Medulla oblongata (tissue), 1 donor: ENCODE data around the gene NELFB.
A peak's percentile ranks its signal among the peaks of the same experiment; 100 is the strongest.

Experiments
- DNase-seq: peaks from one replicate; pipeline ENCODE4 v3.0.0-alpha.2; 2015; ENCODE audit errors: extremely low spot score

Gene NELFB

DNA sequence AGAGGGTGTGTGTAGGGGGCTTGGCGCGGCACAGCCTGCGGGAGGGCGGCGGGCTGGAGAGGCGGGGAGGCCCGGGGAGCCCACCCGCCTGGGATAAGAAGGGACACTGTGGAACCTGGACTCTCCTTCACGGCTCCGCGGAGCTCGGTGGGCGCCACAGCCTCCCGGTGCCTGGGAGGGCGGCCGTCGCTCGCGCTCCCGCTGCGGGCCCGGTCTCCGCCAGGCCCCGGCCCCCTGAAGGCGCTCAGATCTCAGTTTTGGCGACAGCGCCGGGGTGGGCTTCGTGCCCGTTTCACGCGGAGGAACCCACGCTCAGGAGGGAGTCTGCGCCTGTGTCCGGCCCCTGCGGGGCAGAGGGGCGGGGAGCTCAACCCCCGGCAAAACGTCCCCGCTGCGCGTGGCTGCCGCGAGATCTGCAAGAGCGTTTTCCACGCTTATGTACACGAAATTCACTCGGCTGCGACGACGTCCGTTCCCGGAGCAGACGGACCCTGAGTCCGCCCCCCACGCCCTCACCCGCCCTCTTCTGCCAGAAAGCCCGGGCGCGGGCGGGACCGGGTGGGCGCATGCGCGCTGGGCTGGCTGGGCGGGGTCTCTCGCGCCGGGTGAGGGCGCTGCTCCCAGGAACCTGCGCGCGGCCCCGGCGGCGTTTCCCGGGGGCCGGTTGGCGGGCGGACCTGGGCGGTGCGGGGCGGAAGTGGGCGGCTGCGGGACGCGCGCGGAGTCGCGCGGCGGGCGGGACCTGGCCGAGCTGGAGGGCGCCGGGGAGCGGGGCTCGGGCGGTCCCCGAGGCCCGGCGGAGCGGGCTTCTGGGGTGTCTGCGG is at the start of gene NELFB:
NELFB (plus strand) TSS at position 704 of the 824 bp plus-strand sequence.
- peak; percentile 91 for DNase-seq

DNA sequence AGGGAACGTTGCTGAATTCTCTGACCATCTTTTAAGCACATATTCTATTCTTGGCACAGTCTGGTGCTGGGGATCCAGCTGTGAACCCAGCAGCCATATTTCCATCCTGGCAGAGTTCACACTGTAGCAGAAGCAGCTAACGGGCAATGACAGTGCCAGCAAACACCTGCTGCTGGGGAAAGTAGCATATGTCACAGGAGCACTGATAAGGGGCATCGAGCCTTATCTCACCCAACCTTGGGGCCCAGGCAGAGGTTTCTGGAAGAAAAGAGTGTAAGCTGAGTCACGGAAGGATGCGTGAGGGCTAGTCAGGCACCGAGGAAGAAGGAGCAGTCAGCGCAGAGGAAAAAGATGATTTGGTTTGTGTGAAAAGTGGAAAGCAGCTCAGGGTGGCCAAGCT is 48.5 kb upstream of the NELFB start:
- DNase-seq = no peak

DNA sequence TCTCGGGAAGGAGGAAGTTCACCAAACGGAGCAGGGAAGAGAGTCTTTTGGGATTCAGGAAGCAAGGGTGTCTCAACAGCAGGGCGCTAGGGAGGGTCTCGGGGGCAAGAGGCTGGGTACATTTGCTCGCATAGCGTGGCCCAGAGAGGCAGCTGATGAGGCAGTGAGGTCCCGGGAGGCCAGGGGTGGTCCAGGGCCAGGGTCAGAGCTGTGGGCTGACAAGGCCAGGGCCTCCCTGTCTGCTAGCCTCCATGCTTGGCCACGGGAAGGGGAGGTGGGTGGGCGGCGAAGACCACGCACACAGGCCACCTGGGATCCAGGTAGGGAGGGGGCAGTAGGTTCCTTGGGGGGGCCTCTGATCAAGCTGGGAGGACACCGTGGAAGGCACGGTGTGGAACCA is 43.6 kb upstream of the NELFB start:
- no peak for DNase-seq

DNA sequence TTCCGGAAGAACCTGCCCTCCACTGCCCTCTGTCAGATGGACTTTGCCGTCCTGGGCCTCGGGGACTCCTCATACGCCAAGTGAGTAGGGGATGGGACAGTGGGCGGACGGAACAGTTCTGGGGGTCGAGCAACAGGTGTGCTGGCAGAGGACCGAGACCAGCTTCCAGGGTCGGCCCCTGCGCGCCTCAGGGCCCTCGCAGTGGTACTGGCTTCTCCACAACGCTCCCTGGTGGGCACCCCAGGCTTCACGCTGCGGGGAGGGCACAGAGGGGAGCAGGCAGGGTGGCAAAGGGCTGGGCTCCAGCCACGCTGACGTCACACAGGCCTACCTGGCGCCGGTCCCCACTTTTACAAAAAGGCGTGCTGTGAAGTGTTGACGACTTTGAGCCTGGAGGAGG is 42.6 kb upstream of the NELFB start:
- no peak for DNase-seq

DNA sequence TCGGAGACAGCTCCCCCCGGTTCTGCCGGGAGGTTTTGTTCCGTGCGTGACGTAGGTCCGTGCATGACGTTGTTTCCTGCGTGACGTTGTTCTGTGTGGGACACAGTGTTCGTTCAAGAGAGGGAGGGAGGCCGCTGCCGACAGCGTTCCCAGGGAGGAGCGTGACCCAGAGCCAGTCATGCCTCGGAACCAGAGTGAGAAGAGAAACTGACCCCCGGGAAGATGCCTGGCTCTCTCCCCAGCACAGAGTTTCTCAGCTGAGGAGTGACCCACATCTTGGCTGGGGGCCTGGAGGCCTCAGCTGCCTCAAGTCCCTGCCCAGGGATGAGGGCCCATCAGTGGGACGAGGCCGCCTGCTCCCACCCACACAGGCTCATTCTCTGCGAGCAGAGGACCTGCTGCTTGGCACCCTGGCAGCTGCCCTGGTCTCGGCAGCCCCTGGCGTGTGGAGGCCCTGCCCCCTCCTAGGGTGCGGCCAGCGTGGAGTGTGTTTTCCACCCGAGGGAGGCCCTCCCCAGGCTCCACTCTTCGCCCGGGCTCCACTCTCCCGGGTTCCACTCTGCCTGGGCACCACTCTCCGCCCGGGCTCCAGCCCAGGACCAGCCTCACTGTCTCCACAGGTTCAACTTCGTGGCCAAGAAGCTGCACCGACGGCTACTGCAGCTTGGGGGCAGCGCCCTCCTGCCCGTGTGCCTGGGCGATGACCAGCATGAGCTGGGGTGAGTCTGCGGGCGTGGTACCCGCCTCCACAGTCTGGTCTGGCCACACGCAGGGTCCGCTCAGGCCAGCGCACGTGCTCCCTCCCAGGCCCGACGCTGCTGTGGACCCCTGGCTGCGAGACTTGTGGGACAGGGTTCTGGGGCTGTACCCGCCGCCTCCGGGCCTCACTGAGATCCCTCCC is 41.7 kb upstream of the NELFB start:
- peak; percentile 76 for DNase-seq

DNA sequence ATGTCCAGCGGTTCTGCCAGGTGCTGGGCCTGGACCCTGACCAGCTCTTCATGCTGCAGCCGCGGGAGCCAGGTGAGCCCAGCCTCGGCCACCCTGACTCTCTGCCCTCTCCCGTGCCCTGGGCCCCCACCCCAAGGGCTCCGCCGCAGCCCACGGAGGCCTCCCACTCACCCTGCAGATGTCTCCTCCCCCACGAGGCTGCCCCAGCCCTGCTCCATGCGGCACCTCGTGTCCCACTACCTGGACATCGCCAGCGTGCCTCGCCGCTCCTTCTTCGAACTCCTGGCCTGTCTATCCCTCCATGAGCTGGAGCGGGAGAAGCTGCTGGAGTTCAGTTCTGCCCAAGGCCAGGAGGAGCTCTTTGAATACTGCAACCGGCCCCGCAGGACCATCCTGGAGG is 40.5 kb upstream of the NELFB start:
- DNase-seq = no peak

DNA sequence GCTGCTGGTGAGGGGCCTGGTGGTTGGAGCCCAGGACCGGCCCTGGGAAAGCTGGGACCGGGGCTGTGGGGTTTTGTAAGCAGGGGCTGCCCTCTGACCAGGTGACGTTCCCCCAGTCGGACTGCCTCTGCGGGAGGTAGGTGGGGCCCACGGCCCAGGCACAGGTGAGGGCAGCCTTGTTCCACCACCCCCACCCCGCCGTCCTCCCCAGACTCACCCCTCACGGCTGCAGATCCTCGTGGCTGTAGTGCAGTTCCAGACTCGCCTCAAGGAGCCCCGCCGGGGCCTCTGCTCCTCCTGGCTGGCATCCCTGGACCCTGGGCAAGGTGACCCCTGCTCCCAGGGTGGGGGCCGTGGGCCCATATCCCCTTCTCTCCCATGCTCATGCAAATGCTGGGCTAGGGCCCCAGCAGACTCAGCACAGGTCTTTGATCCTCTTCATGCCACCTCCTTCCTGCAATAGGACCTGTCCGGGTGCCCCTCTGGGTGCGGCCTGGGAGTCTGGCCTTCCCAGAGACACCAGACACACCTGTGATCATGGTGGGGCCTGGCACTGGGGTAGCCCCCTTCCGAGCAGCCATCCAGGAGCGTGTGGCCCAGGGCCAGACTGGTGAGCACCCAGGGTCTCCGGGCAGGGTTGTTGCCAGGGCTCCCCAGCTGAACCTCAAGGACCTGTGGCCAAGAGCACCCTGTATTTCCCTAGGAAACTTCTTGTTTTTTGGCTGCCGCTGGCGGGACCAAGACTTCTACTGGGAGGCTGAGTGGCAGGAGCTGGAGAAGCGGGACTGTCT is 39.7 kb upstream of the NELFB start:
- DNase-seq = no peak

DNA sequence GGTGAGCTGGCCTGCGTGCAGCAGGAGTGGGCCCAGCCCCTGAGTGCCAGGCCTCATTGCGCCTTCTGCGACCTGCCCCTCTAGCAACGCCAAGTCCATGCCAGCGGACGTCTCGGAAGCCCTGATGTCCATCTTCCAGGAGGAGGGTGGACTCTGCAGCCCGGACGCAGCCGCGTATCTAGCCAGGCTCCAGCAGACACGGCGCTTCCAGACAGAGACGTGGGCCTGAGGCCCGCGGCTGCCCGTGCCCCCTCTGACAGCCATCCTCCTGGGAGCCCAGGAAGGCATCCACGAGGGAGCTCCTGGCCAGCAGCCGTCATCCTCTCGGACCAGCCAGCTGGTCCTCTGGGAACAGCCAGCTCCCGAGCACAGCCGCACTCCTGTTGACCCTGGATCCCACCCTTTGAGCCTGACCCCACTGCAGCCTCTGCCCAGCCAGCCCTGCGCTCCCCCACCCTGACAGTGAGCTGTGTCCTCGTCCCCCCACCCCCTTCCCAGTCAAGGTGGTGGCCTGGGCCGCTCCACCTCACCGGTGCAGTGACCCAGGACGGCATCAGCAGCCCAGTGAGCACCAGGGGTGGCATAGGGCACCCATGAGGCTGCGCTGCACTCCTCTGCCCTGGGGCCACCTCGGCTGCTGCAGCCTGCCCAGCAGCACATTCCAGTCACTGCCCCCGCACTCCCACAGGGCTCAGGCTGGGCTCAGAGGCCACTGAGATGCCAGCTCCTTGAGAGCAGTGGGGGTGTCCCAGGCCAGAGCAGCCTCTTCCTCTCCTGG is 38.8 kb upstream of the NELFB start:
- no peak for DNase-seq

DNA sequence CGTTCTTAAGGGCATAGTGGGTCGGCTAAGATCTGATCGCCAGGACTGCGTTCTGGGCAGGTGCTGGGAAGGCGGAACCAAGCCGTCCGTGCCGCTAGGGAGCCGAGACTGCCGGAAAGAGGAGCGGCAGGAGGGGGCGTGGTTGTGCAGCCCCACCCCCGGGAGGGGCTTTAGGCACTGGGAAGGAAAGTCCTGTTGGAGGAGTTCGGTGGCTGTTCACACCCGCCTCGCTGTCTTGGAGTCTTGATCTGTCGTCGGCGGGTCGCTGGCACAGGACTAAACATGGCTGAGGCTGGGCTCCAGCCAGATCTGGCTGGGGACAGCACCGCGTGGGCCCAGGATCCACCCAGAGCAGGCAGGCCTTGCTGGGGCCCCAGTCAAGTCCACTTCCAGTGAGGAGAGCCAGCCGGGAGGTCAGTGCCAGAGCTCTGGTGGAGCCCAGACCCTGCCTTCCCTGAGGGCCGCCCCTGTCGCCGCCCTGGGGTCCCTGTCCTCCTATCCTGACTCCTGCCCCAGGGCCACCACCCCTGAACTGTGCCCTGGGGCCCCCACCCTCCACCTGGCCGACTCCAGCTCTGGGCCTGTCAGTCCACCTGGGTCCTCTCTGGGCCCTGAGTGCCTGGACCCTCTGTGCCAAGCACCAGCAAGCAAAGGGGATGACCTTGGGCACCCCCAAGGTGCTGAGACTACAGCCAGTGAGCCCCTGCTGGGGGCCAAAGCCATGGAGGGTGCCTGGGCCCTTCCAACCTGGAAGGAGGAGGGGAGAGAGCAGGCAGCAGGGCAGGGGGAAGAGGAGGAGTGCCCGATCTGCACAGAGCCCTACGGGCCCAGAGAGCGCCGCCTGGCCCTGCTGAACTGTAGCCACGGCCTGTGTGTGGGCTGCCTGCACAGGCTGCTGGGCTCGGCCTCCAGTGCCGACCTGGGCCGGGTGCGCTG is 37.6 kb upstream of the NELFB start:
- DNase-seq = no peak

DNA sequence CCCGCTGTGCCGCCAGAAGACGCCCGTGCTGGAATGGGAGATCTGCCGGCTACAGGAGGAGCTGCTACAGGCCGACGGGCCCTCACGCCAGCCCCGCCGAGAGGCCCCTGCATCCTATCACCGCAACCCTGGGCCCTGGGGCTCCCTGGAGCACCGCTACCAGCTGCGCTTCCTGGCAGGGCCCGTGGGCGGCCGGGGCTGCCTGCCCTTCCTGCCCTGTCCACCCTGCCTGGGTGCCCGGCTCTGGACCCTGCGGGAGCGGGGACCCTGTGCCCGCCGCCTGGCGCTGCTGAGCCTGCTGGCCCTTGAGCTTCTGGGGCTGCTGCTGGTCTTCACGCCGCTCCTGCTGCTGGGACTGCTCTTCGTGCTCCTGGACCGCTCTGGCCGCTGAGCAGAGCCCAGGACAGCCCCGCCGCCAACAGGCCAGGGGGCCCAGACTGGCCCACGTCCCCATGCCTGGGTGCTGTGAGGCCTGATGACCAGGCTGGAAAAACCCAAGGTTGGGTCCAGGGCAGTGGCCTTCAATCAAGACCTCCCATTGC is 36.8 kb upstream of the NELFB start:
- no peak for DNase-seq

DNA sequence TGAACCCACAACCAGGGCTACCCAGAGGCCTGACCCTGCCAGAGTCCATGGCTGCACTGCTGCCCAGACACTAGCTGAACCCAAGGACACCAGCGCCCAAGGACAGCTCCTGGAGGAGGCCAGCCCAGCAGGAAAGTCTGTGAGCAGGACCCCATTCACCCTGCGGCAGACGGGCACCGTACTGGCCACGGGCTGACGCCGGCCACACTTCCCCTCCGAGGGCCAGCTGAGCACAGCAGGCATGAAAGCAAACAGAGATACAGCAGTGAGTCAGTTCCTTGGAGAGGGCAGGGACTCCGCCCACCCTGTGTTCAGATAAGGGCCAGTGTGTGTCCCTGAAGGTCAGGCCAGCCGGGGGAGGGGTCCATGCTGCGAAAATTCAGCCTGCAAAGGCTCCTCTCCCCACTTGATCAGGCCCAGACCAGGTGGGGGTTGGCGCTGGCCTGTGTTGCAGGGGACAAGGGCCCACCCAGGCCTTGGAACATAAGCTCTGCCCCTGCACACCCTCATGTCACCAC is 36.3 kb upstream of the NELFB start:
- DNase-seq = no peak

DNA sequence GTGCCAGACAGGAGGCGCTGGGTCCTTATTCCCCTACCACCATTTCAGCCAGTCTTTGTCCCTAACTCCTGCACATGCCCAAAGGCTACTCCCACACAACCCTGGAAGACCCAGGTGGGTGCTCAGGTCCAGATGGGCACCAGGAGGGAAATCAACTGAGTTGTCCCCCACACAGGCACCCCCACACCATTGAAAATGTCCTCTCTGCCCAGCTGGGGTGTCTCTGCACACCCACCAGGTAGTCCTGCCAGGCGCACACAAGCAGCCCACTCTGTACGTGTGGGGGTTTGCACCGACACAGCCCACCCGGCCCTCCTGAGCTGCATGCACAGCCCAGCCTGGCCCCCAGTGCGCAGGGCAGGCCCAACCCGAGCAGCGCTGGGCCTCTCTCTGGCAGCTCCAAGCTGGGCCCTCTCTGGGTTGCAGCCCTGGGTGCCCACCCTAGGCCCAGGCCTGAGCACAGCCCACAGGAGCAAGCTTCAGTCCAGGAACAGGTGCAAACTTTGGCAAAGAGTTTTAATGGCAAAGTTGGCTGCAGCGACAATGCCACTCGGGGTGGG is 35.3 kb upstream of the NELFB start:
- no peak for DNase-seq

DNA sequence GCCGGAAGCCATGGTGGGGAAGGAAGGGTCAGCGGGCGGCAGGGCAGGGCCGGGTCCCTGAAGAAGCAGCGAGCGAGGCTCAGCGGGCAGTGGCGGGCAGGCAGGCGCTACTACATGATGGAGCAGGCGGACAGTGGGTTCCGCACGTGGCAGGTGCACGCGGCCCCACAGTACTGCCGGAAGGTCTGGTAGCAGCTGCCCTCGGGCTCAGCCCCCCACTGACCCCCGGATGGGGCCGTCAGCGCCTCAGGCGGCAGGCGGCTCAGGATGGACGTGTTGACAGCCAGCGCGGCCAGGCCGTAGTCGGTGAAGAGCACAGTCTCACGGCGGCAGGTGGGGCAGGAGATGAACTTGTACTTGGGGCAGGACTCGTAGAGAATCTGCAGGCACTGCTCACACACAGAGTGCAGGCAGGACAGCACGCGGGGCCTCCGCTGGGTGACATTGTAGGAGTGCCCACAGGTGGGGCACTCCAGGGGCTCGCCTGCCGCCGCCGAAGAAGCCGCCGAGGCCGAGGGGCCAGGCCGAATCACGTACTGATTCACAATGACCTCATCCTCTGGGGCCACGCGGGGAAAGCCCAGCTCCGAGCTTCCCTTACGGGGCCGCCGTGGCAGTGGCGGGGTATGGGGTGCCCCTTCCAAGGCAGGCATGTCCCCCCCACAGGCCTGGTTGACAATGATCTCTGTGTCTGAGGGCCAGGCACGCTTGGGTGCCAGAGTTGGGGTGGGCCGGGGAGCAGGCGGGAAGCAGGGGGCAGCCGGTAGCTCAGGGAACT is 34.6 kb upstream of the NELFB start:
- DNase-seq = no peak

DNA sequence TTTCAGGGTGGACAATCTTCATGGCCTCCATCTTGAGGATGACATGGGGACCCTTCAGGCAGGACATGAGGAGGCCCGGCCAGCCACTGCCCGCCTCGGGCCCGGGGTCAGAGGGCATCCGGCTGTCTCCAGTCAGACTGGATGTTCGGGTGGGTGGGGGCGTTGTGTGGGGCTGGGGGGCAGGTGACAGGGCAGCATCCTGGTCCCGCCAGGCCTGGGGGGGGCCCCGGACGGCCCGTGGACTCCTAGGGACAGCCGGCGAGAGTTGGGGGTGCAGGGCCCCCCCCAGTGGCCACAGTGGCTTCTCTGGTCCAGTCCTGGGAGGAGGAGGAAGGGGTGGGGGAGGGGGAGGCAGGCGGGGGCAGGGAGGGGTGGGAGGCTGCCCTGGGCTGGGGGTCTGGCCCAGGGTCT is 34.0 kb upstream of the NELFB start:
- no peak for DNase-seq

DNA sequence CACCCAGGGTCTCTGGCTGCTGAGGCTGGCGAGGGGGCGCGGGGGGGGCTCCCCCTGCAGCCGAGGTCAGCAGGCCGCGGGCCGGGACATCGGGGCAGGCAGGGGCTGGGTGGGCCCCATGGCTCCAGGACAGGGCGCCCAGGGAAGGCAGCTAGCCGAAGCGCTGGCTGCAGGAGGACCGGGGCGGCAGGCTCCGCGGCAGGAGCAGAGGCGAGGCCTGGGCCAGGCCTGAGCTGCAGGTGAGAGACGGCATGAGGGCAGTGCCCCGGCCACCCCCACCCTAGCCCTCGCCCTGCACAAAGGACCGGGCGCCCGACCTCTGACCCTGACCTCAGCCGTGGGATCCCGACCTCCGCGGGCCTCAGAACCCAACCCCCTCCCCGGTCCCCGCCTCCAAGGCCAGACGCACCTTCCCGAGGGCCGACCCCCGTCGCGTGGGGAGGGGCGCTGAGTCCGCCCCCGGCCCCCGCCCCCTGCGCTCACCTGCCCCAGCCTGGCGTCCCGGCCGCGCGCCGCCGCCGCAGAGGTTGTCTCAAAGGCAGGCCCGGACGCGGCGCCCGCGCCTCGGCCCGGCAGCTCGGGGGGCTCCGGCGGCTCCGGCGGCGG is 33.5 kb upstream of the NELFB start:
- no peak for DNase-seq

DNA sequence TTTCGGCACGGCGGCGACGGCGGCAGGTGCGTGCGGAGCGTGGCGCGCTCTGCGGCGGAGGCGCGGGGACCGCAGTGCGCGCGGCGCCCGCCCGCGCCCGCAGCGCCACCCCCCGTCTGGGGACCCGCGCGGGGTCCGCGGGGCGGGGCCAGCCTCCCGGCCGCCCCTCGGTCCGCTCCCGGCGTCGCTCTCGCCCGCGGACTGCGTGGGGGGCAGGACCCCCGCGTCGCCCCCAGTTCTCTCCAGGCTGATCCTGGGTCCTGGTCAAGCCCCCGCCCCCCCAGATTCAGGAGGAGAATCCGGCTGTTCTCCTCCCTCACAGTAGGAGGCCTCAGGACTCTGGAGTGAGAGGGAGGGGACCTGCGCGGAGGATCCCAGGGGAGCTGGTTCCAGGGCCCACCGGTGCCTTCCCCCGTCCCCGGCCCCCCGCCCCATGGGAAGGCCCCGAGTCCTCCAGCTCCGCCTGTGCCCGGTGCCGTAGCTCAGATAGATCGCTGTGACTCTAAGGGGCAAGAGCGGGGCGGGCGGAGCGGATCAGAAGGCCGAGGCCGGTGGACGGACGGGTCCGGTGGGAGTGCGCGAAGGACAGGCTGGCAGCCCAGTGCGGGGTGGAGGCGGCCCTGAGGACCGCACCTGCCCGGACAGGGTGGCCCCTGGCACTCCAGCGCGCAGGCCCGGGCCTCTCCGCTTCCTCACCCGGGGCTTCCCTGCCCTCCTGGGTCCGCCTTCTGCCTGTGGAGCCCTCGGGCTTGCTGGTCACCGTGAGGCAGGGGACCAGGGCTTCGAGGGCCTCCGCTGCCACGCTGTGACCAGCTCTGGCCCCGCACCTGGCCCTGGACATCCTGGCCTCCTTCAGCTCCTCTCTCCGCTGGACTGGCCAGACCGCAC is 32.7 kb upstream of the NELFB start, which contains the start of gene RNF208:
RNF208 (minus strand) TSS at position 51 of the 888 bp plus-strand sequence. CDS start 1,028 bp downstream, outside the sequence.
- no peak for DNase-seq
